Gastroesophageal sphincter (tissue), 3 donors: ENCODE measurements around the gene ANKRD30A.

ENCODE experiments used
- CTCF ChIP-seq, 4 experiments: fragments of 200-600 bp in 2 of 4; fragments of 450-650 bp in 2 of 4; sonication (generic) in 1 of 4; IDR thresholded peaks; one replicate each; pipeline ENCODE4 v1.5.1; 2017 to 2019; ENCODE audit warnings: antibody characterized with exemption in 4 of 4, mild to moderate bottlenecking in 2 of 4, moderate library complexity in 2 of 4
- POLR2A ChIP-seq, 2 donors: fragments of 450-650 bp; IDR thresholded peaks; one replicate each; pipeline ENCODE4 v1.6.1; 2017; ENCODE audit warnings: antibody characterized with exemption in 2 of 2, mild to moderate bottlenecking in 2 of 2, moderate library complexity in 1 of 2
- POLR2AphosphoS5 ChIP-seq: sonication (generic); formaldehyde crosslinking; IDR thresholded peaks from one replicate; pipeline ENCODE4 v1.6.1; 2017; ENCODE audit warnings: antibody characterized with exemption

DNA sequence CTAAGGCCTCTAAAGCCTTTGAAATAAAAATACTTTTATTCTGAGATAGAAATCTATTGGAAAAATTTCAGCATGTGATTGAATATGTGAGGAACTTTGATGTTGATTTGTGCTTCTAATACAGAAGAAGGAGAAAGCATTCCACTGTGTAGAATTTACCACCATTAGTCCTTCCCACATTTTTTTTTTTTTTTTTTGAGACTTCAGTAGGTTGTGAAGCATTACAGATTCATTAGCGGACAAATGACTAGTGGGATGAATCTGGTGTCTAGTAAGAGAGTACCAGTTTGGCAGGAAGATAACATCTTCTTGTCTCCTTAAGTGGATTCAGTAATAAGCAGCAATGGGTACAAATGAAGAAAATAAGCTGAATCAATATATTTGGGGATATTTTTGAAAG, 95.5 kb downstream of the ANKRD30A start:
- TF ChIP-seq CTCF (IDR thresholded peaks at IDR 0.05) (no peak), POLR2AphosphoS5 (no peak), POLR2A (IDR thresholded peaks at IDR 0.05) (no peak)
